K562 (cell line): ENCODE data around the gene ATP2B1. TPM values are rescaled to one million over a fixed set of nuclear protein-coding genes. Genes with fewer than 3 reads are reported as not detected.

ENCODE experiments used
- ATAC-seq: fragments of 200-7000 bp; cut with Tn5 transposase; 3 replicates; pipeline ENCODE4 v1.9.1; 2020; ENCODE audit warnings: moderate library complexity
- BruUV-seq: library from RNA; stranded (reverse); fragments of 400-500 nt; replicated peaks from 2 replicates; lab custom pipeline; 2021; lab: Mats Ljungman, UMichigan
- CTCF ChIA-PET: fragments of 300-600 bp; formaldehyde crosslinking; extraction: SDS; loops from one replicate; lab custom pipeline; 2021; ENCODE audit warnings: low intra/inter-chr PET ratio; lab: Yijun Ruan, JAX
- POLR2A ChIA-PET: fragments of 300-600, 350-650 bp; sonication (Branson Sonifier 250); formaldehyde crosslinking; extraction: SDS; loops from one replicate; lab custom pipeline; 2021; ENCODE audit warnings: antibody characterized with exemption, inconsistent platforms; lab: Yijun Ruan, JAX
- DNase-seq, 4 experiments: peaks; one replicate each; pipeline versions ENCODE4 v3.0.0 to v3.0.0-alpha.2; 2011 to 2018; ENCODE audit warnings: low spot score in 3 of 4, mixed read lengths in 3 of 4; ENCODE audit errors: extremely low read depth in 1 of 4
- FAIRE-seq: peaks from 2 replicates; lab custom pipeline; 2011; peaks lifted over from hg19 to GRCh38; lab: Jason Lieb, UNC
- H2AFZ ChIP-seq: 2 replicates; pipeline ENCODE4 v1.6.0; 2011; ENCODE audit warnings: low read depth, low read length, control low read depth, inconsistent platforms
- H3K27ac ChIP-seq: fragments of 200-600 bp; 3 replicates; pipeline ENCODE4 v1.8.0; 2011; ENCODE audit warnings: low read depth, mild to moderate bottlenecking, control low read depth, inconsistent platforms, low read length, moderate library complexity, mixed read lengths; ENCODE audit errors: extremely low read depth
- H3K27me3 ChIP-seq, 2 experiments: fragments of 300-600 bp in 1 of 2; 2 replicates in 1 of 2; 3 replicates in 1 of 2; pipeline versions ENCODE4 v1.6.0 to v1.8.0; 2011; ENCODE audit warnings: inconsistent platforms in 2 of 2, low read length in 2 of 2, mild to moderate bottlenecking in 1 of 2, mixed read lengths in 1 of 2, moderate library complexity in 1 of 2; ENCODE audit not compliant: control insufficient read depth in 2 of 2, insufficient read depth in 2 of 2
- H3K36me3 ChIP-seq: fragments of 300-600 bp; 3 replicates; pipeline ENCODE4 v1.8.0; 2011; ENCODE audit warnings: mild to moderate bottlenecking, low read length, inconsistent platforms; ENCODE audit not compliant: control insufficient read depth, insufficient read depth
- H3K4me1 ChIP-seq, 2 experiments: fragments of 200-600 bp in 1 of 2; replicated peaks in 1 of 2; 2 replicates in 1 of 2; 3 replicates in 1 of 2; pipeline versions ENCODE4 v1.5.1 to v1.8.0; 2011; ENCODE audit warnings: inconsistent platforms in 2 of 2, low read length in 2 of 2, mild to moderate bottlenecking in 1 of 2, mixed read lengths in 1 of 2, moderate library complexity in 1 of 2; ENCODE audit not compliant: control insufficient read depth in 2 of 2, insufficient read depth in 2 of 2
- H3K4me2 ChIP-seq: 2 replicates; pipeline ENCODE4 v1.6.1; 2011; ENCODE audit warnings: low read length, control low read depth, inconsistent platforms, mixed read lengths; ENCODE audit not compliant: insufficient read depth
- H3K4me3 ChIP-seq: fragments of 200-600 bp; sonication (generic), shearing (Covaris generic); 2 replicates; pipeline ENCODE4 v1.5.1; 2016; ENCODE audit warnings: control low read depth, inconsistent platforms
- H3K79me2 ChIP-seq: fragments of 200-600 bp; 3 replicates; pipeline ENCODE4 v1.8.0; 2011; ENCODE audit warnings: low read length, inconsistent platforms; ENCODE audit not compliant: control insufficient read depth, insufficient read depth
- H3K9ac ChIP-seq, 2 experiments: 2 replicates each; pipeline versions ENCODE4 v1.6.0 to v1.6.1; 2011; ENCODE audit warnings: low read depth in 2 of 2, low read length in 2 of 2, control low read depth in 1 of 2, inconsistent platforms in 1 of 2, mild to moderate bottlenecking in 1 of 2, mixed read lengths in 1 of 2; ENCODE audit not compliant: insufficient read depth in 1 of 2
- H3K9me1 ChIP-seq: one replicate; pipeline ENCODE4 v1.6.0; 2011; ENCODE audit warnings: inconsistent platforms, mild to moderate bottlenecking, low read length, moderate library complexity; ENCODE audit not compliant: control insufficient read depth, insufficient read depth
- H3K9me3 ChIP-seq: replicated peaks from 2 replicates; pipeline ENCODE4 v1.5.1; 2011; ENCODE audit warnings: low read depth, low read length, inconsistent platforms; ENCODE audit not compliant: control insufficient read depth, insufficient read depth
- H4K20me1 ChIP-seq: replicated peaks from 2 replicates; pipeline ENCODE4 v1.6.1; 2011; ENCODE audit warnings: low read length, inconsistent platforms, mixed read lengths; ENCODE audit not compliant: control insufficient read depth, insufficient read depth
- BRCA1 ChIP-seq, 2 experiments: fragments of 450-650 bp in 1 of 2; sonication (generic) in 1 of 2; formaldehyde crosslinking in 1 of 2; IDR thresholded peaks; 2 replicates each; pipeline versions ENCODE4 v1.5.0 to v1.6.1; 2017 to 2020; ENCODE audit warnings: mild to moderate bottlenecking in 1 of 2, missing genetic modification reagents in 1 of 2
- DACH1 ChIP-seq: fragments of 450-650 bp; IDR thresholded peaks from 2 replicates; pipeline ENCODE4 v1.6.1; 2018; ENCODE audit not compliant: partially characterized antibody
- DIDO1 ChIP-seq: fragments of 450-650 bp; IDR thresholded peaks from 2 replicates; pipeline ENCODE4 v1.6.1; 2016; ENCODE audit warnings: low read depth, missing biosample characterization, missing genetic modification characterization
- LEF1 ChIP-seq: fragments of 450-650 bp; IDR thresholded peaks from 2 replicates; pipeline ENCODE4 v1.6.1; 2016; ENCODE audit warnings: mild to moderate bottlenecking
- MAZ ChIP-seq, 2 experiments: fragments of 450-650 bp in 1 of 2; sonication (generic) in 1 of 2; formaldehyde crosslinking; IDR thresholded peaks in 1 of 2; conservative IDR thresholded peaks in 1 of 2; 2 replicates each; pipeline versions ENCODE4 v1.4.0 to v1.5.0; 2020; ENCODE audit warnings: mild to moderate bottlenecking in 1 of 2, missing genetic modification reagents in 1 of 2
- NFRKB ChIP-seq: fragments of 450-650 bp; IDR thresholded peaks from 2 replicates; pipeline ENCODE4 v1.6.1; 2016; ENCODE audit warnings: low read depth
- XRCC4 ChIP-seq: IDR thresholded peaks from one replicate; pipeline ENCODE4 v1.6.1; 2011; ENCODE audit not compliant: insufficient read depth, insufficient read length; ENCODE audit errors: extremely low read depth
- ZNF589 ChIP-seq: fragments of 200-800 bp; sonication (Bioruptor generic); IDR thresholded peaks from 2 replicates; pipeline ENCODE4 v1.6.1; 2016; ENCODE audit warnings: low read depth, missing genetic modification characterization, missing compliant biosample characterization
- ZSCAN29 ChIP-seq: fragments of 450-650 bp; IDR thresholded peaks from 2 replicates; pipeline ENCODE4 v1.6.1; 2017
- WGBS: fragments of 100-300 bp; shearing (Covaris generic); methylation state at CpG from one replicate; pipeline ENCODE4 v1.1.6; 2016; ENCODE audit warnings: low coverage, mixed read lengths; ENCODE audit not compliant: insufficient coverage; ENCODE audit errors: missing lambda C conversion rate; 5-methylcytosine and 5-hydroxymethylcytosine counted together
- in situ Hi-C: fragments of 300-500 bp; cut with MboI; formaldehyde crosslinking; loops from 4 replicates; pipeline ENCODE4 v1.15.0; 2018; ENCODE audit warnings: inconsistent platforms, mixed read lengths
- intact Hi-C: fragments of 100-400 bp; cut with micrococcal nuclease; formaldehyde crosslinking; loops from 2 replicates; pipeline ENCODE4 v1.14.2; 2022
- polyA plus RNA-seq, 8 experiments: library from polyadenylated mRNA; depleted of rRNA in 4 of 8; stranded (reverse) in 5 of 8; unstranded in 3 of 8; fragments of >200 nt; fragmentation: Nextera tagmentation in 2 of 8; fragmentation: Illumina TruSeq in 1 of 8; extraction: Ambion mirVana in 2 of 8; extraction: Trizol in 1 of 8; gene quantifications; 2 replicates each; pipeline versions ENCODE4 v1.2.1 to v1.2.3, GENCODE V29; 2011 to 2014; ENCODE audit warnings: inconsistent platforms in 1 of 8, missing spikeins in 1 of 8
- total RNA-seq, 7 experiments: library from RNA; depleted of rRNA in 6 of 7; stranded (reverse); fragments of >200 nt in 6 of 7; fragmentation: Illumina TruSeq in 2 of 7; extraction: Trizol in 2 of 7; gene quantifications; 2 replicates each; pipeline versions ENCODE4 v1.2.1 to v1.2.3, GENCODE V29; 2011 to 2021; ENCODE audit warnings: low replicate concordance in 1 of 7

ATP2B1 gene
- total and polyA plus RNA-seq, 9 of the 15 experiments (the other 6 are each of a cell fraction or from before 2014, with no cell fraction given) = 8.6 to 39.0 (median 27.8) TPM

DNA sequence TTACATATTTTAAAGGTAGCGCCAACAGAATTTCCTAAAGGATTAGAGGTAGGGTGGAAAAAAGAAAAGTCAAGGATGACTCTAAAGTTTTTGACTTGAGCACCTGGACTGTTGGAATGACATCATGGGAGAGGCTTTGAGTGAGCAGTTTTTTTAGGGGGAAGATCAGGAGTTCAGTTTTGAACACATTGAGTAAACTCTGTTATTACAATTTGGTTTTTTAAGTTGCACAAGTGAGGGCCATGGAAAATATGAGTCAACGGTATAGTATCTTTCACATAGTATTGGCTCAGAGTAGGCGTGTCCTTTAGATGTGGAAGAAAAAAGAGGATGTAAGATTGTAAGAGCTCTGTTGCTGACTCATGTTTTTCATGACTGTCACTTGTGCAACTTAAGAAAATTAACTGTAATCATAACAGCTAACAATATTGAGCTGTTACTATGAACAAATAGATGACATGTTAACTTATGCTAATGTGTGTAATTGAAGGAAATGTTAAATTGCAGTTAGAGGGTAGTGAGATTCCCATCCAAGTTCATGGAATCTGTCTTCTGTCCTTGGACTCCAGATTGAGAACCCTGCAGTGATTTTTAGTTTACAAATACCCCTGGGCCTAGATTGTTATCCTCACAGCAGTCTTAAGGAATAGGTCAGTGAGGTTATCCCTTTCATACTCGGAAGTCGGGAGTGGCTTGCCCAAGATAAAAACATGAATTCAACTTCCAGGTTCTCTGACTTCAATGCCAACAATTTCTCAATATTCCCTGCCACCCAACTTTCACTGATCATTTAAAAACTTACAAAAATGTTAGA is 48.2 kb upstream of the ATP2B1 start (continued):
- peak; percentile 65 for TF ChIP-seq DACH1
- peak; percentile 43; the same call in 1 of the 2 replicates for TF ChIP-seq LEF1
- TF ChIP-seq DIDO1 (tag) = 0 out of 2 replicates have a peak, but pooled peaks have one; percentile 23
- no peak for TF ChIP-seq BRCA1 (IDR thresholded peaks at IDR 0.05)
- TF ChIP-seq BRCA1 (CRISPR knock-in tag; IDR thresholded peaks at IDR 0.05) = no peak

DNA sequence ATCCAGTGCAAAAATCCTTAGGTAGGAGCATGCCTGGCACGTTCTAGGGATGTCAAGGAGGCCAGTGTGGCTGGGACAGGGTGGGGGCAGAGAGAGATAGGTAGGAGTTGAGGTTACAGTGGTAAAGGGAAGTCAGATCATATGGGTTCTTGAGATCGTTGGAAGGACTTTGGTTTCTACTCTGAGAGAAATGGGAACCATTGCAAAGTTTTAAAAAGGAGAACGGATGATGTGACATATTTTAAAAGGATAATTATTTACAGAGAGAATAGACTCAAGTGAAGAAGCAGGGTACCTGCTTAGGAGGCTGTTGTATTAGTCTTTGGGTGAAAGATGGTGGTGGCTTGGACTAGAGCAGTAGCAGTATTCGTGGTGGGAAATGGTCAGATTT is 47.6 kb upstream of the ATP2B1 start:
- 0 out of 2 replicates have a peak overlapping the region, but pooled peaks have one; percentile 52 for H2AFZ ChIP-seq
- CTCF ChIA-PET = no interaction called here
- BruUV-seq = no TSS peak
- H3K79me2 ChIP-seq = no peaks in the 10 kb centered on the region
- H4K20me1 ChIP-seq = no peaks in the 10 kb centered on the region
- POLR2A ChIA-PET = no interaction called here
- FAIRE-seq (no peak), ATAC-seq (peak; percentile 23), DNase-seq (no peak)
- no peaks in the 10 kb centered on the region for H3K36me3 ChIP-seq
- no peak overlapping the region for H3K4me3 ChIP-seq
- intact Hi-C loops = no loop called here
- no peaks in the 10 kb centered on the region for H3K9me3 ChIP-seq
- in situ Hi-C loops = no loop called here
- WGBS = 5% methylated on average over 4 of the region's 4 CpGs
- peaks cover 0 to 16% of the 10 kb centered on the region in 2 experiments; a peak in 3 of 5 replicates for H3K4me1 ChIP-seq
- peak overlapping the region; percentile 71; the same call in 2 of the 3 replicates for H3K27ac ChIP-seq
- H3K27me3 ChIP-seq = no peaks in the 10 kb centered on the region
- TF ChIP-seq XRCC4 = no peak
- TF ChIP-seq NFRKB = peak; percentile 77; the same call in 1 of the 2 replicates
- TF ChIP-seq ZNF589 = peak; percentile 85; the same call in 1 of the 2 replicates
- peak in 1 of 2 experiments; percentile 33; a peak in 1 of 4 replicates for TF ChIP-seq MAZ (CRISPR knock-in tag; conservative IDR thresholded peaks at IDR 0.05 in 1 of 2, IDR thresholded peaks at IDR 0.05 in 1 of 2)
- TF ChIP-seq ZSCAN29 = no peak
- peak overlapping the region in 1 of 2 experiments; percentile 26; a peak in 1 of 4 replicates for H3K9ac ChIP-seq
- H3K4me2 ChIP-seq = no peak overlapping the region
- H3K9me1 ChIP-seq = no peaks in the 10 kb centered on the region
